Stimulated activated CD8-positive, alpha-beta memory T cell treated with anti-CD3 and anti-CD28 coated beads, Interleukin-4, amount 100 ng/mL, for 4 hours (primary cell): ENCODE data around the gene ARHGAP23.
"Not testable (repeated sequence)": the region's sequence is repeated elsewhere in the genome, so short reads cannot be mapped to it uniquely, and the experiment has no call there.

ENCODE experiments used
- DNase-seq, 2 donors: peaks; one replicate each; pipeline ENCODE4 v3.0.0-alpha.2; 2020; ENCODE audit warnings: low read depth in 2 of 2, low spot score in 1 of 2

The ARHGAP23 gene

GRCh38 chr17:38420518-38420917 lies 7.7 kb upstream of the ARHGAP23 start:
- no peak for DNase-seq

GRCh38 chr17:38421171-38421841 lies 7.0 kb upstream of the ARHGAP23 start:
- no peak for DNase-seq

GRCh38 chr17:38421871-38422827 lies 6.1 kb upstream of the ARHGAP23 start:
- DNase-seq, result no peak

- DNase-seq, result no peak
Measured at GRCh38 chr17:38424297-38424972, 3.8 kb upstream of the ARHGAP23 start.

GRCh38 chr17:38425031-38425430 lies 3.2 kb upstream of the ARHGAP23 start:
- DNase-seq, result no peak

- DNase-seq, result no peak
Measured at GRCh38 chr17:38425744-38426143, 2.5 kb upstream of the ARHGAP23 start.

- no peak for DNase-seq
Measured at GRCh38 chr17:38426441-38426840, 1.8 kb upstream of the ARHGAP23 start.

- no peak for DNase-seq
Measured at GRCh38 chr17:38427160-38427949, 909 bp upstream of the ARHGAP23 start.

- DNase-seq, result no peak
Measured at GRCh38 chr17:38428643-38429371, 543 bp downstream of the ARHGAP23 start.

GRCh38 chr17:38429476-38430100 lies 1.3 kb downstream of the ARHGAP23 start:
- no peak for DNase-seq

GRCh38 chr17:38430316-38430715 lies 2.1 kb downstream of the ARHGAP23 start:
- DNase-seq, result no peak

GRCh38 chr17:38430822-38431221 lies 2.6 kb downstream of the ARHGAP23 start:
- no peak for DNase-seq

- DNase-seq, result no peak
Measured at GRCh38 chr17:38431346-38432145, 3.3 kb downstream of the ARHGAP23 start.

- DNase-seq, result no peak
Measured at GRCh38 chr17:38434178-38434665, 6.0 kb downstream of the ARHGAP23 start.

- DNase-seq, result no peak
Measured at GRCh38 chr17:38435795-38436194, 7.5 kb downstream of the ARHGAP23 start.

- no peak for DNase-seq
Measured at GRCh38 chr17:38436386-38436785, 8.1 kb downstream of the ARHGAP23 start.

GRCh38 chr17:38437313-38437712 lies 9.0 kb downstream of the ARHGAP23 start:
- DNase-seq, result not testable (repeated sequence)

- no peak for DNase-seq
Measured at GRCh38 chr17:38439436-38439835, 11.2 kb downstream of the ARHGAP23 start.
